HepG2 (cell line): ENCODE results near the gene SP7. TPM values are rescaled to one million over a fixed set of nuclear protein-coding genes. Genes with fewer than 3 reads are reported as not detected.

Source experiments
- AHR ChIP-seq: IDR thresholded peaks from 2 replicates; pipeline ENCODE4 v1.6.1; 2018; ENCODE audit warnings: missing genetic modification reagents, missing compliant biosample characterization
- ATF7-NPFF ChIP-seq: sonication (generic); formaldehyde crosslinking; IDR thresholded peaks from 2 replicates; pipeline ENCODE4 v1.8.1; 2023; ENCODE audit warnings: mild to moderate bottlenecking, low read depth, missing genetic modification reagents, moderate library complexity
- E2F5 ChIP-seq: sonication (generic); formaldehyde crosslinking; conservative IDR thresholded peaks from 2 replicates; pipeline ENCODE4 v1.4.0; 2020; ENCODE audit warnings: missing genetic modification reagents
- ELF1 ChIP-seq: sonication (generic); formaldehyde crosslinking; IDR thresholded peaks from 2 replicates; pipeline ENCODE4 v1.4.0; 2020; ENCODE audit warnings: missing genetic modification reagents
- HMGXB3 ChIP-seq: sonication (generic); formaldehyde crosslinking; IDR thresholded peaks from 2 replicates; pipeline ENCODE4 v1.4.0; 2020; ENCODE audit warnings: missing genetic modification reagents, borderline replicate concordance
- KMT2B ChIP-seq: IDR thresholded peaks from 2 replicates; pipeline ENCODE4 v1.6.1; 2016; ENCODE audit warnings: missing genetic modification reagents, missing compliant biosample characterization
- RERE ChIP-seq: IDR thresholded peaks from 2 replicates; pipeline ENCODE4 v1.6.1; 2016; ENCODE audit warnings: low read depth, missing genetic modification reagents, missing compliant biosample characterization
- SNAI1 ChIP-seq: sonication (generic); formaldehyde crosslinking; IDR thresholded peaks from 2 replicates; pipeline ENCODE4 v1.5.0; 2020; ENCODE audit warnings: mild to moderate bottlenecking, missing genetic modification reagents, borderline replicate concordance
- SPEN ChIP-seq: sonication (generic); formaldehyde crosslinking; IDR thresholded peaks from 2 replicates; pipeline ENCODE4 v1.5.1; 2020; ENCODE audit warnings: low read depth, mild to moderate bottlenecking, missing genetic modification reagents
- UBTF ChIP-seq: sonication (generic); formaldehyde crosslinking; IDR thresholded peaks from 2 replicates; pipeline ENCODE4 v1.4.0; 2020; ENCODE audit warnings: mild to moderate bottlenecking, missing genetic modification reagents
- XRCC5 ChIP-seq: fragments of 200-400 bp; formaldehyde crosslinking; optimal IDR thresholded peaks from 2 replicates; pipeline ENCODE3; 2017; ENCODE audit warnings: mild to moderate bottlenecking, low read length
- ZNF430 ChIP-seq: sonication (generic); formaldehyde crosslinking; IDR thresholded peaks from 2 replicates; pipeline ENCODE4 v1.9.0; 2021; ENCODE audit warnings: mild to moderate bottlenecking, missing genetic modification reagents
- ZNF768 ChIP-seq: sonication (generic); formaldehyde crosslinking; IDR thresholded peaks from 2 replicates; pipeline ENCODE4 v1.4.0; 2020; ENCODE audit warnings: missing genetic modification reagents
- ZNF839 ChIP-seq: sonication (generic); formaldehyde crosslinking; IDR thresholded peaks from 2 replicates; pipeline ENCODE4 v1.4.0; 2020; ENCODE audit warnings: missing genetic modification reagents, mild to moderate bottlenecking, borderline replicate concordance
- ZSCAN9 ChIP-seq: IDR thresholded peaks from 2 replicates; pipeline ENCODE4 v1.6.1; 2016; ENCODE audit warnings: borderline replicate concordance
- polyA plus RNA-seq, 8 experiments: library from polyadenylated mRNA; depleted of rRNA in 3 of 8; stranded (reverse) in 7 of 8; unstranded in 1 of 8; fragments of >200 nt; fragmentation: Illumina TruSeq in 4 of 8; extraction: Trizol in 4 of 8; gene quantifications; 2 replicates each; pipeline versions ENCODE4 v1.2.1 to v1.2.3, GENCODE V29; 2011 to 2016; ENCODE audit warnings: low read depth in 4 of 8, missing spikeins in 1 of 8, mixed read lengths in 1 of 8; ENCODE audit not compliant: insufficient read depth in 1 of 8
- total RNA-seq, 5 experiments: library from RNA; depleted of rRNA; stranded (reverse); fragments of >200 nt; fragmentation: Illumina TruSeq; extraction: Trizol; gene quantifications; 2 replicates each; pipeline ENCODE4 v1.2.3, GENCODE V29; 2016; ENCODE audit warnings: low read depth in 1 of 5

The SP7 gene
- total and polyA plus RNA-seq, 2 of the 13 experiments (the other 11 are each of a cell fraction or from before 2014, with no cell fraction given) = not detected

GRCh38 chr12:53295070-53295890, 40.9 kb downstream of the SP7 start, which contains the start of gene PFDN5 (continued):
- TF ChIP-seq UBTF (CRISPR knock-in tag) = peak; percentile 66
- peak; percentile 49; the same call in 1 of the 2 replicates for TF ChIP-seq HMGXB3 (CRISPR knock-in tag)
- TF ChIP-seq KMT2B (CRISPR knock-in tag) = peak; percentile 93
- no peak for TF ChIP-seq E2F5 (CRISPR knock-in tag)
- peak; percentile 49; the same call in 1 of the 2 replicates for TF ChIP-seq ZNF768 (CRISPR knock-in tag)
- peak; percentile 78; the same call in 1 of the 2 replicates for TF ChIP-seq ZSCAN9 (CRISPR knock-in tag)
- peak; percentile 65 for TF ChIP-seq XRCC5
- 0 out of 2 replicates have a peak, but pooled peaks have one; percentile 18 for TF ChIP-seq RERE (CRISPR knock-in tag)
- TF ChIP-seq AHR (CRISPR knock-in tag) = 0 out of 2 replicates have a peak, but pooled peaks have one; percentile 69
- TF ChIP-seq ZNF430 (CRISPR knock-in tag) = peak; percentile 58; the same call in 1 of the 2 replicates
- no peak for TF ChIP-seq ZNF839
- peak; percentile 95 for TF ChIP-seq ELF1 (CRISPR knock-in tag)
- TF ChIP-seq SNAI1 = 0 out of 2 replicates have a peak, but pooled peaks have one; percentile 2
- peak; percentile 89 for TF ChIP-seq SPEN (CRISPR knock-in tag)
- TF ChIP-seq ATF7-NPFF (CRISPR knock-in tag) = no peak; the same call in 1 of the 2 replicates
